Erythroblast (primary cell): Measurements from ENCODE around the gene CHRM4.

Source experiments
- GATA1 ChIP-seq: IDR thresholded peaks from 2 replicates; pipeline ENCODE4 v1.6.1; 2011; ENCODE audit warnings: low read depth, mild to moderate bottlenecking, control low read depth, low read length, moderate library complexity
- POLR2A ChIP-seq: IDR thresholded peaks from 2 replicates; pipeline ENCODE4 v1.6.1; 2011; ENCODE audit warnings: mild to moderate bottlenecking, low read length

- TF ChIP-seq POLR2A = no peak
- TF ChIP-seq GATA1 = no peak
Measured at GRCh38 chr11:46377290-46377689, 14.3 kb downstream of the CHRM4 start.
